GM12801 (cell line): ENCODE results near the gene TPP1.

Source experiments
- CTCF ChIP-seq: IDR thresholded peaks from one replicate; pipeline ENCODE4 v1.5.1; 2011; ENCODE audit warnings: control low read depth; ENCODE audit not compliant: insufficient read length; ENCODE audit errors: extremely low read depth

Gene TPP1

DNA sequence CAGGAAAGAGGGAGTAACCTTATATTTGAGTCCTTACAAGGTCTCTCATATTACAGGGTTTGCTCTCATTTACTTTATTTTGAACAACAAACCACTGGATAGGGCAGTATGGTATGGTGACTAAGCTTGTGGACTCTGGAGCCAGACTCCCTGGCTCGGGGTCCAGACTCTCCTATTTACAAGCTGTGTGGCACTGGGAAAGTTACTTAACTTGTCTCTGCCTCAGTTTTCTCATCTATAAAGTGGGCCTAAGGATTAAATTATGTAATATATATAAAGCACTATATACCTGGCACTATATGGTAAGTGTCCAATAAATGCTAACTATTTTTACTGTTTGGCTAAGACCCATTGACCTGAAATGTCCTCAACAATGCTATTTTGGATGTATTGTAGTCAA lies 38.1 kb upstream of the TPP1 start:
- TF ChIP-seq CTCF, result no peak

DNA sequence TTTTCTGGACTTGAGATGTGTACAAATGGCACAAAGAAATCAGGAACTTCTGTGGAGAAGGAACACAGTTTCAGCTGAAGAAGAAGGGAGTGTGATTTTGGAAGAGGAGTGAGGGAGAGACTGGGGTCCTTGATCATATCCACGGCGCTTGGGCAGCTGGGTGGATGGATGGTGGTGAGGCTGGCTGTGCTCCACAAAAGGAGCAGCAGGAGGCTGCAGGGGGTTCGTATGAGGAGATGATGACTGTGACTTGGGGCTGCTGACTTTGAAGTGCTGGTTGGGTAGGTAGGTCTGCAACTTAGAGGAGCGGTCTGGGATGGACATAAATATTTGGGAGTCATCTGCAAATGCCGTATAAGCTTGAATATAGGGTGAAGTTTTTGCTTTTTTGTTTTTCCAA lies 37.7 kb upstream of the TPP1 start:
- no peak for TF ChIP-seq CTCF

GRCh38 chr11:6656584-6656915 lies 37.3 kb upstream of the TPP1 start:
- no peak for TF ChIP-seq CTCF

DNA sequence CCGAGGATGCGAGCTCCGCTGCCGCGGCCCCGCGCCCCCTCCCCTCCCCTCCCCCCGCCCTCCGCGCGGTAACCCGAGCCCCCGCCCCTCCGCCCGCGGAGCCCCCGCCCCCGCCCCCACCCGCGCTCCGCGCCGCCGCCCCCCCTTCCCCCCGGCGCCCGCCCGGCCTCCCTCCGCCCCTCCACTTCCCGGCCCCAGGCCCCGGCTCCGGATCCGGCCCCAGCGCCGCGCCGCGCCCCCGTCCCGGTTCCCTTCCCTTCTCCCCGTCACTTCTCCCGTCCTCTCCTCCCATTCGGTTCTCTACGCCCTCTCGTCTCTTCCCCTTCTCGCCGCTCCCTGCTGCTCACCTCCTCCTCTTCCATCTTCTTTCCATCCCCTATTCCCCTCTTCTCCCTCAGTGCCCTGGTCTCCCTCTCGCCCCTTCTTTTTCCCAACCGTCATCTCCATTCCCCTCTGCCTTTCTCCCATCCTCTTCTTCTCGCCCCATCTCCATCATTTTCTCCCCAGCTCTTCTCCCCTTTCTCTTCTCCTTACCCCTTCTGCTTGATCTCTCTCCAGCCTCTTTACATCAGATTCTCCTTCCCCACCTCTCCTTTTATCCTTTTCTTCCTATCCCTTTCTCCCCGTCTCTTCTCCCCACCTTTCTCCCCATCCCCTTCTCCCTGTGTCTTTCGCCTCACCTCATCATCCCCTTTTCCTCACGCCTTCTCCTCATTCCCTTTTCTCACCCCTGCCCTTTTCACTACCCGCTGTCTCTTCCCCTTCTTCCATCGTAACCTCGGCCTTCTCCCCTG lies 36.8 kb upstream of the TPP1 start, which contains the start of gene DCHS1:
TSS of gene DCHS1 (minus strand) at position 20 of the 794 bp plus-strand sequence. CDS start 14,196 bp downstream, outside the sequence.
- no peak for TF ChIP-seq CTCF

DNA sequence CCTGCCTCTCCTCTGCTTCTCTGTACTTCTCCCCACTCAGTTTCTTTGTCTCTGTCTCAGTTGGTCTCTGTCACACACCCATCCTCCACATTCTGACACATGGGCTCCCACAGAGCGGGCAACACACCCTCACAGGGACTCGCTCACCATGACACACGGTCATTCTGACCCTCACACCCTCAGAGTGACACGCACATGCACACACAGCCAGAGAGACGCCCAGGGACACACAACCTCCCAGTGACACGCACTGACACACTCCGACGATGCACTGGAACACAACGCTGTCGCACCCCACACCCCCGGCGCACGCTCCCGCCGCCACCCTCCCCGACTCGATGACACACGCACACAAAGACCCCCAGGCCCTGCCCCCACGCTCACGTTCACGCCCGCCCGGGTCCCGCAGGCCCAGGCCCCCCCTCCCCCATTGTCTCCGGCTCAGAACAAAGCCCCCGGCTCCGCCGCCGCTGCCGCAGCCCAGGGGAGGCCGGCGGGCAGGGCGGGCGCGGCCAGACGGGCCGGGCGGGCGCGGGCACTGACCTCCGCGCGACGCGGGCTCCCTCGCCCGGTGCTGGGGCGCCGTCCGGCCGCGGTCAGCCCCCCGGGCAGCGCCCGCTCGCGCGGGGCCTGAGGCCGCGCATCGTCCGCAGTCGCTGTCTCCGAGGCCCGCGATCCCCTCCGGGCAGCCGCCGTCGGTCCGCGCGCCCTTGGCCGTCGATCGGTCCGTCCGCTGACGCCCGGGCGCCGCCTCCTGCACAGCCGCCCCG lies 36.0 kb upstream of the TPP1 start:
- TF ChIP-seq CTCF, result no peak

- no peak for TF ChIP-seq CTCF
These were observed 35.2 kb upstream of the TPP1 start for GRCh38 chr11:6654281-6655019.

DNA sequence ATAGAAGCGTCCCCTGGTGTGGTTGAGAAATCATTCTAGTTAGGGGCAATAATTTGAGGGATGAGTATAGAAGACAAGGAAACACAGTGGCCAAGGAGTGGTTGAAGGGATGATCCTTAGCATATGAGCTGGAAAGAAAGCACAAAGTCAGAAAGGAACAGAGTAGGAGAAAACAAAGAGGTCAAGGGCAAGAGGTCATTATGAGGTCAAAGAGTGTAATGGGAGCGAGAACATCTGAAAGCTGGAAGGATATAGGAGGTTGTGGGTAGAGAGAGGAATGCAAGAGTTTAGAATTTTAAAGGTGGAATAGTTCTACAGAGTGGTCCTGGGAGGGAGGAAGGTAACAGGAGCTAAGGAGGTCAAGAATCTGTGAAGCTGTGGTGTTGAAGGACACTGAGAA lies 34.4 kb upstream of the TPP1 start:
- TF ChIP-seq CTCF, result no peak
